ENCODE data around the gene FCAR. TPM values are rescaled to one million over a fixed set of nuclear protein-coding genes. Genes with fewer than 3 reads are reported as not detected.
"Not testable (repeated sequence)": the region's sequence is repeated elsewhere in the genome, so short reads cannot be mapped to it uniquely, and the experiment has no call there.

Gene FCAR
- total RNA-seq, 1 donor from 2014 or later, result not detected

DNA sequence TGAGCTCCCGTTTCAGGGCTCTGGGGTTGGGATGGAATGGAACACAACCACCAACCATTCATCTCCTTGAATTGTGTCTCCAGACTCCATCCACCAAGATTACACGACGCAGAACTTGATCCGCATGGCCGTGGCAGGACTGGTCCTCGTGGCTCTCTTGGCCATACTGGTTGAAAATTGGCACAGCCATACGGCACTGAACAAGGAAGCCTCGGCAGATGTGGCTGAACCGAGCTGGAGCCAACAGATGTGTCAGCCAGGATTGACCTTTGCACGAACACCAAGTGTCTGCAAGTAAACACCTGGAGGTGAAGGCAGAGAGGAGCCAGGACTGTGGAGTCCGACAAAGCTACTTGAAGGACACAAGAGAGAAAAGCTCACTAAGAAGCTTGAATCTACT is 15.5 kb downstream of the FCAR start:
- TF ChIP-seq, protein P1, sequence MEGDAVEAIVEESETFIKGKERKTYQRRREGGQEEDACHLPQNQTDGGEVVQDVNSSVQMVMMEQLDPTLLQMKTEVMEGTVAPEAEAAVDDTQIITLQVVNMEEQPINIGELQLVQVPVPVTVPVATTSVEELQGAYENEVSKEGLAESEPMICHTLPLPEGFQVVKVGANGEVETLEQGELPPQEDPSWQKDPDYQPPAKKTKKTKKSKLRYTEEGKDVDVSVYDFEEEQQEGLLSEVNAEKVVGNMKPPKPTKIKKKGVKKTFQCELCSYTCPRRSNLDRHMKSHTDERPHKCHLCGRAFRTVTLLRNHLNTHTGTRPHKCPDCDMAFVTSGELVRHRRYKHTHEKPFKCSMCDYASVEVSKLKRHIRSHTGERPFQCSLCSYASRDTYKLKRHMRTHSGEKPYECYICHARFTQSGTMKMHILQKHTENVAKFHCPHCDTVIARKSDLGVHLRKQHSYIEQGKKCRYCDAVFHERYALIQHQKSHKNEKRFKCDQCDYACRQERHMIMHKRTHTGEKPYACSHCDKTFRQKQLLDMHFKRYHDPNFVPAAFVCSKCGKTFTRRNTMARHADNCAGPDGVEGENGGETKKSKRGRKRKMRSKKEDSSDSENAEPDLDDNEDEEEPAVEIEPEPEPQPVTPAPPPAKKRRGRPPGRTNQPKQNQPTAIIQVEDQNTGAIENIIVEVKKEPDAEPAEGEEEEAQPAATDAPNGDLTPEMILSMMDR (conservative IDR thresholded peaks at IDR 0.05; ENCODE audit: low read depth, low read length), result no peak

DNA sequence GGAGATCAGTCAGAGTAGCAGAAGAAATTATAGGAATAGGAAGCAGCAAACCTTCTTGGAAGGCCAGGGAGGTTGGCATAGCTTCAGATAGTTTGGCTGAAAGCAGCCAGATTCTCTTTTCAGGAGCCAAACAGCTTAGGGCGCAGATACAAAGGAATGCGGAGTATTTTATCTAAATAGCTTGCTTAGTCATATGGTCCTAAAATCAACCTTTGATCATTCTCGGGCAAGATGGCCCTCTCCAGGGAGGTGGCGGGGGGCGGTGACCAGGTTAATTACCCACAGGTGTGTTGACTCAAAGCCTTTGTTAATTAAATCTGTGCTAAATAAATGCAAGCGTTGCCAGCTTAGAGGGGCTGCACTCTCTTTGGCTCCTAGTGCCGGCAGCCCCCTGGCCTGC is 19.4 kb downstream of the FCAR start:
- TF ChIP-seq, protein P1 (conservative IDR thresholded peaks at IDR 0.05; ENCODE audit: low read depth, low read length), result no peak
- no peak overlapping the region for H3K4me3 ChIP-seq (ENCODE audit: low read depth, low read length)
- no peak for DNase-seq (ENCODE audit: low read depth)

More for the DNA sequence above, 15.5 kb downstream of the FCAR start:
- DNase-seq (ENCODE audit: low read depth), result no peak
- no peak overlapping the region for H3K4me3 ChIP-seq (ENCODE audit: low read depth, low read length)

DNA sequence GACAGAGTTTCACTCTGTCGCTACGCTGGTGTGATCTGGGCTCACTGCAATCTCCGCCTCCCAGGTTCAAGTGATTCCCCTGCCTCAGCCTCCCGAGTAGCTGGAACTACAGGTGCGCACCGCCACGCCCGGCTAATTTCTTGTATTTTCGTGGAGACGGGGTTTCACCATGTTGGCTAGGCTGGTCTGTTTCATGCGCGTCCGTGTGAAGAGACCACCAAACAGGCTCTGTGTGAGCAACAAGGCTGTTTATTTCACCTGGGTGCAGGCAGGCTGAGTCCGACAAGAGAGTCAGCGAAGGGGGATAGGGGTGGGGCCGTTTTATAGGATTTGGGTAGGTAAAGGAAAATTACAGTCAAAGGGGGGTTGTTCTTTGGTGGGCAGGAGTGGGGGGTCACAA is 20.1 kb downstream of the FCAR start:
- not testable (repeated sequence) for DNase-seq (ENCODE audit: low read depth); H3K4me3 ChIP-seq (ENCODE audit: low read depth, low read length)

DNA sequence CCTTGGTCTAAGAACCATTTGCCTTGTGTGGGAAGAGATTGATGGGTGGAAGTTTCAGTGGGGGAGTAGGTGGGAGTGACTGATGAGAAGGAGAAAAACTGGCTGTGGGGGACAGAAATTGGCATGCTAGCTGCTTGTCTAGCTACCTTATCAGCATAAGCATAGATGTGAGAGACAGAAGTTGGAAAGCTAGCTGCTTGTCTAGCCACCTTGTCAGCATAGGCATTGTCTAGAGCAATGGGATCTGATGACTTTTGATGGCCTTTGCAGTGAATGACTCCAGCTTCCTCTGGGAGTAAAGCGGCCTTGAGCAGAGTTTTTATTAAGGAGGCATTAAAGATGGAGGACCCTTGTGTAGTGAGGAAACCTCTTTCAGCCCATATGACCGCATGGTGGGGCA is 22.0 kb downstream of the FCAR start:
- TF ChIP-seq, protein P1 (conservative IDR thresholded peaks at IDR 0.05; ENCODE audit: low read depth, low read length), result no peak
- no peak for DNase-seq (ENCODE audit: low read depth)
- H3K4me3 ChIP-seq (ENCODE audit: low read depth, low read length), result no peak overlapping the region

DNA sequence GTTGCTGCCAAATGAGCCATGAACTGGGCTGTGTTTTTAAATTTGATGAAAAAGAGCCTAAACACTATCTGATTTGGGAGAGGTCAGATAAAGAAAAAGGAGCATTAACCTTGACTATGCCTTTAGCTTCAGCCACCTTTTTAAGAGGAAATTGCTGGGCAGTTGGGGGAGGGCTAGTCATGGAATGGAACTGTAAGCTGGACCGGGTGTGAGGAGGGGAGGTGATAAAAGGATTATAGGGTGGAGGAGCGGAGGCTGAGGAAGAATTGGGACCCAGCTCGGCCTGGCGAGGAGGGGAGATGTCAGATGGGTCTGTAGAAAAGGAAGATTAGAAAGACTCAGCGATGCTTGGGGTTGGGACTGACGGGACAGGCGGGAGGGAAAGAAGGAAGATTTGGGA is 24.6 kb downstream of the FCAR start:
- H3K4me3 ChIP-seq (ENCODE audit: low read depth, low read length); DNase-seq (ENCODE audit: low read depth): not testable (repeated sequence)

DNA sequence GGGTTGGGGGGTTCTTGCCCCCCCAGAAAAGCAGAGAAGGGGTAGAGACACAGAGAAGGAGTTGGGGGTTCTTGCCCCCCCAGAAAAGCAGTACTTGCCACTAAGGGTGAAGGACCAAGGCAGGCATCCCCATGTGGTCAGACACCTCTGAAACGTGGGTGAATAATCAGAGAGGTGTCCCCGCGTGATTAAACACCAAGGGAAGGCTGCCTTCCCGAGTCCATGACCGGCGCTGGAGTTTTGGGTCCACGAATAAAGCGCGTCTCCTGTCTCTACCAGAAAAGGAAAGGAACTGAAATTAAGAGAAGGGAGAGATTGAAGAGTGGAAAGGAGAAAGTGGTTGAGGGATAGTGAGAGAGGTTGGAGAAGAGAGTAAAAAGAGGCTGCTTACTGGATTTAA is 25.6 kb downstream of the FCAR start:
- not testable (repeated sequence) for DNase-seq (ENCODE audit: low read depth)

DNA sequence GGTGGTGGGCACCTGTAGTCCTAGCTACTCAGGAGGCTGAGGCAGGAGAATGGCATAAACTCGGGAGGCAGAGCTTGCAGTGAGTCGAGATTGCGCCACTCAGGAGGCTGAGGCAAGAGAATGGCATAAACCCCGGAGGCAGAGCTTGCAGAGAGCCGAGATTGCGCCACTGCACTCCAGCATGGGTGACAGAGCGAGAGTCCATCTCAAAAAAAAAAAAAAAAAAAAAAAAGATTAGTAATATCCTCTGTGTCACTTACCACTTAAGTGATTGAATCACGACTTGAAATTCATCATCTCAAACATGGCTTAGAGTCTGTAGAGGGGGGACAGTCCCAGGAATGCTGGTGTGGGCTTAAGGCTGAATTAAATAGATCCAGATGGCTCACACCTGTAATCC is 27.1 kb downstream of the FCAR start:
- DNase-seq (ENCODE audit: low read depth); H3K4me3 ChIP-seq (ENCODE audit: low read depth, low read length): not testable (repeated sequence)

More for the DNA sequence above, 25.6 kb downstream of the FCAR start:
- H3K4me3 ChIP-seq (ENCODE audit: low read depth, low read length), result not testable (repeated sequence)

DNA sequence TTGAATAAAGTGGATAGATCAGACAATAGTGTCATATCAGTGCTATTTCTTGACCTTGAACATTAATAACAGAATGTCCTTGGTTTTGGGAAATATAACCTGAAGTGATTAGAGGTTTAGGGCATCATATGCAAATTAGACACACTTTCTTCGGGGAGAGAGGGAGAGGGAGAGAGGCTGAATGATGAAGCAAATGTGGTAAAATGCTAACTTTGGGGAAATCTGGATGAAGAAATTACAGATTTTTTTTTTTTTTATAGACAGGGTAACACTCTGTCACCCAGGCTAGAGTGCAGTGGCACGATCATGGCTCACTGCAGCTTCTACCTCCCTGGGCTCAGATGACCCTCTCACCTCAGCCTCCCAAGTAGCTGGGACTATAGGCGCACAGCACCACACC is 28.0 kb downstream of the FCAR start:
- H3K4me3 ChIP-seq (ENCODE audit: low read depth, low read length), result no peak overlapping the region
- DNase-seq (ENCODE audit: low read depth), result no peak
- TF ChIP-seq, protein P1 (conservative IDR thresholded peaks at IDR 0.05; ENCODE audit: low read depth, low read length), result no peak

DNA sequence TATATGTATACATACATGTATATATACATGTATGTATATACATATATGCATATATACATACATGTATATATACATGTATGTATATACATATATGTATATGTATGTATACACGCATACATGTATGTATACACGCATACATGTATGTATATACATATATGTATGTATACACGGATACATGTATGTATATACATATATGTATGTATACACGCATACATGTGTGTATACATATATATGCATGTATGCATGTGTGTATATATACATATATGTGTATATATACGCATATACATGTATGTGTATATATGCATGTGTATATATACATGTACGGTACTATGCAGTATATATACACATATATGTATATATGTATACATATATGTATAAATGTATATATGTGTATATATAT is 29.3 kb downstream of the FCAR start:
- H3K4me3 ChIP-seq (ENCODE audit: low read depth, low read length), result no peak overlapping the region
- no peak for DNase-seq (ENCODE audit: low read depth)
- TF ChIP-seq, protein P1 (conservative IDR thresholded peaks at IDR 0.05; ENCODE audit: low read depth, low read length), result no peak

DNA sequence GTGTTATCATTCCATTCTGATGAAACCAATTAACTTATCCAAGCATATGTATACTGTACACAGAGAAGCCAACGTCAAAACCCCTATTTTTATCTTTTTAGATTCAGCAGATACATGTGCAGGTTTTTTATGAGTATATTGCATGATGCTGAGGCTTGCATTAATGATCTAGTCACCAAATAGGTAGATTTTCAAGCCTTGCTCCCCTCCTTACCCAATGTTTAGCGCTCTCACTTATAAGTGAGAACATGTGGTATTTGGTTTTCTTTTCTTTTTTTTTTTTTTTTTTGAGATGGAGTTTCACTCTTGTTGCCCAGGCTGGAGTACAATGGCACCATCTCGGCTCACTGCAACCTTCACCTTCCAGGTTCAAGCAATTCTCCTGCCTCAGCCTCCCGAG is 30.2 kb downstream of the FCAR start:
- DNase-seq (ENCODE audit: low read depth); H3K4me3 ChIP-seq (ENCODE audit: low read depth, low read length): not testable (repeated sequence)

Measured in epithelial cell of proximal tubule (primary cell).